ENCODE measurements around the gene TARS2.

TARS2 gene

DNA sequence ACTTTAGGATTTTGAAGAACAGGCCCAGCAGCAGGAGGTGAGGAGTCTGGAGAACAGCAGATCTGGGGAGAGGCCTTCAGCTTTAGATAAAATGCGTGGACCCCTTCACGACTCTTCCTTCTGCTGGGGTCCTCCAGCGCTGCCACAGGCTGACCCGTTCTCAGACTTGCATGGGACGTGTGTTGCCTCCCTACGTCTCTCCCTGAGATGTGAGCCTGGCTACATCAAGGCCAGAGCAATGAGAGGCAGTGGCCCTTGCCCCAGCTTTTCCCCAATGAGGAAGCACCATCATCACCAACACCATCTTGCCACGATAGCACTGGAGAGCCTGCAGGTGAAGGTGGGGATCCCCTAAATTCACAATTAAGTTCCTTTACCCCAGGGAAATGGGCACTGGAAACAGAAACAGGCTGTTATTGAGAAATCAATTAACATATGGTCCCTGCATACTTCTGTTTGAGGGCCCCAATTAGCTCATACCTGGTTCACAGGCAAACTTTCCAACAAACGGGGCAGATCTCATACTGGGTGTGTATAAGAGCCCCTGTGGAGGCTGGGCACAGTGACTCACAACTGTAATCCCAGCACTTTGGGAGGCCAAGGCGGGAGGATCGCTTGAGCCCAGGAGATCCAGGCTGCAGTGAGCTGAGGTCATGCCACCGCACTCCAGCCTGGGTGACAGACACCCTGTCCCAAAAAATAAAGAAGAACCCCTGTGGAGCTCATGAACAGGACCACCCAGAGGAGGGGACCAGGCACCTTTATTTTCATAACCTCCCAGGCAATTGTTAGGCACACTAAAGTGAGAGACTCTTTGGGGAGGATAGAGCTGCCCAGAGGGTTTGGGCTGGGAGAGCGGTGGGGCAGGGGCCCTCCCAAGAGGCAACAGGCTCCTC lies 49.9 kb downstream of the TARS2 start:
- no peak overlapping the region for H3K27ac ChIP-seq
- TF ChIP-seq ZFX (IDR thresholded peaks at IDR 0.05; ENCODE audit: borderline replicate concordance) = no peak
- TF ChIP-seq, protein P1, sequence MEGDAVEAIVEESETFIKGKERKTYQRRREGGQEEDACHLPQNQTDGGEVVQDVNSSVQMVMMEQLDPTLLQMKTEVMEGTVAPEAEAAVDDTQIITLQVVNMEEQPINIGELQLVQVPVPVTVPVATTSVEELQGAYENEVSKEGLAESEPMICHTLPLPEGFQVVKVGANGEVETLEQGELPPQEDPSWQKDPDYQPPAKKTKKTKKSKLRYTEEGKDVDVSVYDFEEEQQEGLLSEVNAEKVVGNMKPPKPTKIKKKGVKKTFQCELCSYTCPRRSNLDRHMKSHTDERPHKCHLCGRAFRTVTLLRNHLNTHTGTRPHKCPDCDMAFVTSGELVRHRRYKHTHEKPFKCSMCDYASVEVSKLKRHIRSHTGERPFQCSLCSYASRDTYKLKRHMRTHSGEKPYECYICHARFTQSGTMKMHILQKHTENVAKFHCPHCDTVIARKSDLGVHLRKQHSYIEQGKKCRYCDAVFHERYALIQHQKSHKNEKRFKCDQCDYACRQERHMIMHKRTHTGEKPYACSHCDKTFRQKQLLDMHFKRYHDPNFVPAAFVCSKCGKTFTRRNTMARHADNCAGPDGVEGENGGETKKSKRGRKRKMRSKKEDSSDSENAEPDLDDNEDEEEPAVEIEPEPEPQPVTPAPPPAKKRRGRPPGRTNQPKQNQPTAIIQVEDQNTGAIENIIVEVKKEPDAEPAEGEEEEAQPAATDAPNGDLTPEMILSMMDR (IDR thresholded peaks at IDR 0.05) = no peak

DNA sequence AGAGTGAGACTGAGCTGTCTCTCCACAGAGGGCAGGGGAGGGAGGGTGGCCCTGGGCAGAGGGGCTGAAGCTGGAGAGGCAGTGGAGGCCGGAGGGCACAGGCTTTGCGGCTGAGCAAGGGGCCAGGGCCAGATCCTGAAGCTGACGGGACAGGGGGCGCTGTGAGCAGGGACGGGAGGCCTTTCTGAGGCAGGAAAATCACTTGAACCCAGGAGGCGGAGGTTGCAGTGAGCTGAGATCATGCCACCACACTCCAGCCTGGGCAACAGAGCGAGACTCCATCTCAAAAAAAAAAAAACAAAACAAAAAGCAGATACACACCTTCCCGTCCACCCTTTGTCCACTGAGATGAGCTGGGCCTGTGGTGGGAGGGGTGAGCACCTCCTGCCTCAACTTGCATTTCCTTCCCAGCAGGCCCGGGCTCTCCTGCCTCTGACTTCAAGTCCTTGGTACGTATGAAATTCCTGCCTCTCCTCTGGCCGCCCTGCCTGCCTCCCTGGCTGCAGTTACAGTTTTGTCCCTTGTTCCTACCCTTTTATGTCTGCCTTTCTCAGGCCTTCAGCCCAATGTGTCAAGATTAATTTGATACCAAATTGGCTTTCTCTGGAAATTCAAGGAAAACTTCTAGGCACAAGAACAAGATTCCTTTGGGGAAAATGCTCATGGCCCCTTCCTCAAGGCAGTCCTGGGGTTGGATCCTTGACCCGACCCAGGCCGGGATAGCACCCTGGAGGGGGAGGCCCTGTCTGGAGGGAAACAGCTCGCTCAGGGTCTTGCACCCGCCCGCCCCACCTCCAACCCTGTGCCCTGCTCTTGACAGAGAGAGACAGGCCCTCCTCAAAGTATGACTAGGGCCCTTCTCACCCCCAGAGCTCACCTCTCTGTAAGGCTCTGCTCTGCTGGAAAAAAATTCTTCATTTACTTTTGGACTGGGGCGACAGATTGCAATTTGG lies 50.8 kb downstream of the TARS2 start:
- H3K27ac ChIP-seq = no peak overlapping the region
- TF ChIP-seq ZFX (IDR thresholded peaks at IDR 0.05; ENCODE audit: borderline replicate concordance) = no peak
- TF ChIP-seq, protein P1 (IDR thresholded peaks at IDR 0.05) = peak; percentile 21; the same call in 1 of the 2 replicates

DNA sequence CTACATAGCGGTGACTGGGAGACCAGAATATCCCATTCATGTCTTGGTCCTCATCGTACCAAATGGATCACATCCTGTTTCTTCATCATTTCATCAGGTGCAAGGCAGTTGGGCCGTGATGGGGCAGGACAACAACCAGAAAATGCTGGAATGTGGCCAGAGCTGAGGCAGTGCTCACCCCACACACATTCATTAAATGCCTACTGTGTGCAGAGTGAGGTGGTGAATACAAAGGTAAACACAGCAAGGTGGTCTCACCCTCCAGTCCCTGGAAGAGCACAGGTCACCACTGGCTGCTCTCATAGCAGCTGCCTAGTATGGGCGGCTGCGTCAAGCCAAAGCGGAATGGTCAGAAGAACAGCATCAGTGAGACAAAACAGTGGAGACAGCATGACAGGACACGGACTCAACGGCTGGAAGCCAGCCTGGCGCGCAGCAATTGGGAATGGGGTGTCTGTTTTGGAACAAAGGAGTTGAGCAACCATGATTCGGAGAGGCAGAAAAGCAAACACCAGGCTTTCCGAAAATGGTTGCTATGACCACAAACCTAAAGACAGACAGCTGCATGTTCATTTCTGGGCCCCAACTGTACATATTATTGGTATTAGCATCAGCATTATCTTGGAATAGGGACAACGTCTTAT lies 56.4 kb downstream of the TARS2 start:
- TF ChIP-seq ZFX (IDR thresholded peaks at IDR 0.05; ENCODE audit: borderline replicate concordance) = no peak
- TF ChIP-seq, protein P1 (IDR thresholded peaks at IDR 0.05) = no peak
- no peak overlapping the region for H3K27ac ChIP-seq

DNA sequence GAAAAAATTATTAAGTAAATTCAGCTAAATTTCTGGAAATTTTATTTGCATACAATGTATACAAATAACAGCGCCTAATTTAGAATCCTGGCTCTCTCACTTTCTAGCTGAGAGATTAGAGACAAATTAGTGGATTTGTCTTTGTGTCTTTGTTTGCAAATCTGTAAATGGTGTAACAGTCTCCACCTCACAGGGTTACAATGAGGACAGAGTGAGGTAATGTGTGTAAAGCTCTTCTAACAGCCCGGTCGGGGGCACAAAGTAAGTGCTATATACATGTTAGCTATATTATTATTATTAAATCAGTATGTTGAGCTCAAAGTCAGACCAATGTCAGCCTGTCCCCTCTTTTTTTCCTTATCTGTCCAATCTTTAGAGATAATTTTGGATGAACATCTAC lies 57.0 kb downstream of the TARS2 start:
- H3K27ac ChIP-seq = no peak overlapping the region

DNA sequence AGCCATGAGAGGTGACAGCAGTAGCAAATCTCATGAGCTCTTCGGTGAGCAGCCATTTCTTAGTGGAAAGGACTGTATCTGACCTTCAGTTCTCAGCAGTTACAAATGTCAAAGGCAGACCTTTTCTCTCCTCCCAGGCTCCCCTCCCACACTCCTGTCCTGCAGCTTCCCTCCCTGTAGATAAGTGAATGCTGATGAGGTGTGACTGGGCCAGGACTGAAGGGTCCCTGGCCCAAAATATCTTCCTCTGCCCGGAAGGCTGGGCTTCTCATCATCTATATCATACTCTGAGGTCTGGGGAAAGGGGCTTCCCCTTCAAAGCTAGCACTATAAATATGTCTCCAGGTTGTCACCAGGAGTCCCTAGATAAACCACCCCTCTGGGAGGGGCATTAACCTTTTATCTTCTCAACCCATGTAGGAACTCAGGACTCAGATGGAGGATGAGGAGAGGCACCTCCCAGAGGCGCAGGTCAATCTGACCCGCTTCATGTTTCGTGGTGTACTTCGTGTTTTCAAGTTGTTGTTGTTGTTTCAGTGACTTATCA lies 58.3 kb downstream of the TARS2 start:
- TF ChIP-seq, protein P1 (IDR thresholded peaks at IDR 0.05) = no peak
- TF ChIP-seq ZFX (IDR thresholded peaks at IDR 0.05; ENCODE audit: borderline replicate concordance) = no peak
- no peak overlapping the region for H3K27ac ChIP-seq

More for the DNA sequence above, 57.0 kb downstream of the TARS2 start:
- TF ChIP-seq, protein P1 (IDR thresholded peaks at IDR 0.05) = no peak
- no peak for TF ChIP-seq ZFX (IDR thresholded peaks at IDR 0.05; ENCODE audit: borderline replicate concordance)

DNA sequence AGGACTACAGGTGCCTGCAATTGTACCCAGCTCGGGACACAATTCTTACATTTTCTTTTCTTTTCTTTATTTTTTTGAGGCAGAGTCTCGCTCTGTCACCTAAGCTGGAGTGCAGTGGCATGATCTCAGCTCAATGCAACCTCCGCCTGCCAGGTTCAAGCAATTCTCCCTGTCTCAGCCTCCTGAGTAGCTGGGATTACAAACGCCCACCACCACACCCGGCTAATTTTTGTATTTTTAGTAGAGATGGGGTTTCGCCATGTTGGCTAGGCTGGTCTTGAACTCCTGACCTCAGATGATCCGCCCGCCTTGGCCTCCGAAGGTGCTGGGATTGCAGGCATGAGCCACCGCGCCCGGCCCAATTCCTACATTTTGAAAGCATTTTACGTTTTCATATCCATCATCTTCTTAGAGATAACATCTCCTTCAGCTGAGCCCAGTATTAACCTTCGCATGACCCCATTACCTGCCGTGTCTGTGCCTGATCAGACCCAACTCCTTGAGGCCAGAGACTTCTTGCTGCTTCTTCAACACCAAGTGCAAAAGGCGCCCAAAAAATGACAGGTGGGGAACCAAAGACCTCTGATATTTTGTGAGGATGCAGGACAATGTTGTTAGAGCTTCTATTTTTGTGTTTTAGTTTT lies 59.2 kb downstream of the TARS2 start:
- no peak overlapping the region for H3K27ac ChIP-seq
- no peak for TF ChIP-seq ZFX (IDR thresholded peaks at IDR 0.05; ENCODE audit: borderline replicate concordance)
- TF ChIP-seq, protein P1 (IDR thresholded peaks at IDR 0.05) = no peak

Data from 22Rv1 (cell line).